ENCODE measurements around the gene TMEM154. TPM values are rescaled to one million over a fixed set of nuclear protein-coding genes. Genes with fewer than 3 reads are reported as not detected.

Gene TMEM154
- total RNA-seq, 4 donors from 2014 or later = 81.9 to 164 (median 132) TPM

- Histone ChIP-seq H3K27ac (no peak overlapping the region), H3K9me3 (no peaks in the 10 kb centered on the region), H3K27me3 (no peaks in the 10 kb centered on the region), H3K4me3 (no peak overlapping the region), H3K36me3 (peaks cover 5% of the 10 kb centered on the region), H3K4me1 (peaks cover 3% of the 10 kb centered on the region)
- 61% methylated on average over 8 of the region's 8 CpGs for WGBS
- TF ChIP-seq POLR2A (IDR thresholded peaks at IDR 0.05) (no peak), CTCF (IDR thresholded peaks at IDR 0.05) (peak; percentile 6 to 36), EP300 (IDR thresholded peaks at IDR 0.05) (no peak)
- DNase-seq (ENCODE audit: low spot score in 2 of 2) = no peak
These were observed 39.5 kb downstream of the TMEM154 start for GRCh38 chr4:152640058-152640921.

- no peaks in the 10 kb centered on the region for H3K36me3 ChIP-seq
- DNase-seq (ENCODE audit: low spot score in 2 of 2) = no peak
- TF ChIP-seq POLR2A (IDR thresholded peaks at IDR 0.05) (no peak), EP300 (IDR thresholded peaks at IDR 0.05) (no peak), CTCF (IDR thresholded peaks at IDR 0.05) (no peak), POLR2AphosphoS5 (IDR thresholded peaks at IDR 0.05) (no peak)
- no peaks in the 10 kb centered on the region for H3K9me3 ChIP-seq
- no peaks in the 10 kb centered on the region for H3K4me1 ChIP-seq
- WGBS = 75% methylated on average over 4 of the region's 4 CpGs
- no peaks in the 10 kb centered on the region for H3K27me3 ChIP-seq
- H3K27ac ChIP-seq = no peak overlapping the region
- H3K4me3 ChIP-seq = no peak overlapping the region
These were observed 43.9 kb downstream of the TMEM154 start for GRCh38 chr4:152635851-152636250.

GRCh38 chr4:152634110-152634760 is 45.6 kb downstream of the TMEM154 start:
- no peaks in the 10 kb centered on the region for H3K9me3 ChIP-seq
- TF ChIP-seq POLR2AphosphoS5 (IDR thresholded peaks at IDR 0.05) (peak in 1 of 3 donors; percentile 33), EP300 (IDR thresholded peaks at IDR 0.05) (no peak), CTCF (IDR thresholded peaks at IDR 0.05) (no peak), POLR2A (IDR thresholded peaks at IDR 0.05) (no peak)
- H3K4me1 ChIP-seq = no peaks in the 10 kb centered on the region
- 50% methylated on average over 4 of the region's 4 CpGs for WGBS
- H3K4me3 ChIP-seq = no peak overlapping the region
- H3K36me3 ChIP-seq = no peaks in the 10 kb centered on the region
- no peak for DNase-seq (ENCODE audit: low spot score in 2 of 2)
- H3K27ac ChIP-seq = peak overlapping the region; percentile 18
- H3K27me3 ChIP-seq = no peaks in the 10 kb centered on the region

GRCh38 chr4:152633118-152633517 is 46.7 kb downstream of the TMEM154 start:
- 53% methylated on average over 3 of the region's 3 CpGs for WGBS
- TF ChIP-seq POLR2AphosphoS5 (IDR thresholded peaks at IDR 0.05) = no peak
- TF ChIP-seq POLR2A (IDR thresholded peaks at IDR 0.05) = no peak
- TF ChIP-seq EP300 (IDR thresholded peaks at IDR 0.05) = no peak
- no peak for TF ChIP-seq CTCF (IDR thresholded peaks at IDR 0.05)

GRCh38 chr4:152630324-152630723 is 49.5 kb downstream of the TMEM154 start:
- peaks cover 8% of the 10 kb centered on the region for H3K36me3 ChIP-seq
- no peaks in the 10 kb centered on the region for H3K4me1 ChIP-seq
- no peaks in the 10 kb centered on the region for H3K9me3 ChIP-seq
- 69% methylated on average over 1 of the region's 1 CpG for WGBS
- TF ChIP-seq POLR2A (IDR thresholded peaks at IDR 0.05) (no peak), CTCF (IDR thresholded peaks at IDR 0.05) (no peak), EP300 (IDR thresholded peaks at IDR 0.05) (no peak), POLR2AphosphoS5 (IDR thresholded peaks at IDR 0.05) (no peak)
- no peaks in the 10 kb centered on the region for H3K27me3 ChIP-seq
- no peak overlapping the region for H3K4me3 ChIP-seq
- no peak overlapping the region for H3K27ac ChIP-seq
- DNase-seq (ENCODE audit: low spot score in 2 of 2) = no peak

More at GRCh38 chr4:152633118-152633517, 46.7 kb downstream of the TMEM154 start:
- no peaks in the 10 kb centered on the region for H3K4me1 ChIP-seq
- no peaks in the 10 kb centered on the region for H3K27me3 ChIP-seq
- no peaks in the 10 kb centered on the region for H3K9me3 ChIP-seq
- H3K27ac ChIP-seq = no peak overlapping the region
- no peak for DNase-seq (ENCODE audit: low spot score in 2 of 2)
- no peak overlapping the region for H3K4me3 ChIP-seq
- no peaks in the 10 kb centered on the region for H3K36me3 ChIP-seq
